HG03571 (cell line): Measurements from ENCODE around the gene OR2M5.

Experiments
- ATAC-seq: cut with Tn5 transposase; IDR thresholded peaks from one replicate; pipeline ENCODE4 v1.9.1; 2021; ENCODE audit not compliant: unreplicated experiment

Gene OR2M5, protein sequence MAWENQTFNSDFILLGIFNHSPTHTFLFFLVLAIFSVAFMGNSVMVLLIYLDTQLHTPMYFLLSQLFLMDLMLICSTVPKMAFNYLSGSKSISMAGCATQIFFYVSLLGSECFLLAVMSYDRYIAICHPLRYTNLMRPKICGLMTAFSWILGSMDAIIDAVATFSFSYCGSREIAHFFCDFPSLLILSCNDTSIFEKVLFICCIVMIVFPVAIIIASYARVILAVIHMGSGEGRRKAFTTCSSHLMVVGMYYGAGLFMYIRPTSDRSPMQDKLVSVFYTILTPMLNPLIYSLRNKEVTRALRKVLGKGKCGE

DNA sequence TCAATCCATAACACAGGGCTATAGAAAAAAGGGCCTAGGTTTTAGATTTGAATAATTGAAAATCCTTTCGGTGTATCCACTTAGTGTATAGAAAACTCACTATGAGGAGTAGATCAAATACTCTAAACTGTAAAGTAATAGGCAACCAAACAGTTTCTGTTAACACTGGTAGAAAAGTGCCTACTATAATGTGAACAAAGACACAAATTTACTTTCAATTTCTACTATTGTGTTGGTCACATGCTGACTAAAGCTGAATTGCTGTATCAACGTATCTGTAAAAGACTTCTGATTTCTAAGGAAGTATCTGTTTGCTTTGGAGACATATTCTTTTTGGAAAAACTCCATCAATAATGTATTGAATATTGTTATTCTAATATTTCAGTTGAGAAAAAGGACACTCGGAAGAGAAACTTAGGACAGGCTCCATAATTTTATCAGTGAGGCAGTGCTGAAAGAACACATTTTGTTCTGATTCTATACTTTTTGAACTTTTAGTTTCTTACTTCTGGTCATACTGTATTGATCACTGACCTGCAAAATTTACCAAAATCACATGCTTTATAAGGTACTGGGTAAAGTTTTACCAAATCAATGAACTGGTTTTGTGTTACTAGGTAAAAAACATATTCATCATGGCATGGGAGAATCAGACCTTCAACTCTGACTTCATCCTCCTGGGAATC is at the start of gene OR2M5:
Gene OR2M5, plus strand, starts transcription at position 636 of the 686 bp plus-strand sequence. Its CDS starts 0 bp downstream, at position 636.
- no peak for ATAC-seq

GRCh38 chr1:248098529-248098928 is 46.4 kb upstream of the OR2M5 start:
- ATAC-seq = no peak

- no peak for ATAC-seq
These were observed 42.1 kb upstream of the OR2M5 start for GRCh38 chr1:248102847-248103246.

DNA sequence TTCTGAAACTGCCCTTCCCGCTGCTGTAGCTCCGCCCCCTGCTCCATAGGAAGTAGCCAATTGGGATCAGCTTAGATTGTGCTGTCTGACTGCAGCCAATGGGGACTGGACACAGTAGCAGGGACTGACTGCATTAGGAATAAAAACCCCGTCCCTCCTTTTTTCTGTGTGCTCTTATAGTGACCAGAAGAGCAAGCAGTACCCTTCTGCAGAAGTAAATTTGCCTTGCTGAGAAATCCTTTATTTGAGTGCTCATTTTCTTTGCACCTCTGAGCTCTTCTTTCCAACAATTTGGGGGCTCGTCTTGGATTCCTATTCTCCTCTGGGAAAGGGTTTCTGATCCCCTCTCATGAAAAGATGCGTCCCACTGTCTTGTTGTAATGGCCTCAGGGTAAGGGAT is 33.8 kb upstream of the OR2M5 start:
- no peak for ATAC-seq

DNA sequence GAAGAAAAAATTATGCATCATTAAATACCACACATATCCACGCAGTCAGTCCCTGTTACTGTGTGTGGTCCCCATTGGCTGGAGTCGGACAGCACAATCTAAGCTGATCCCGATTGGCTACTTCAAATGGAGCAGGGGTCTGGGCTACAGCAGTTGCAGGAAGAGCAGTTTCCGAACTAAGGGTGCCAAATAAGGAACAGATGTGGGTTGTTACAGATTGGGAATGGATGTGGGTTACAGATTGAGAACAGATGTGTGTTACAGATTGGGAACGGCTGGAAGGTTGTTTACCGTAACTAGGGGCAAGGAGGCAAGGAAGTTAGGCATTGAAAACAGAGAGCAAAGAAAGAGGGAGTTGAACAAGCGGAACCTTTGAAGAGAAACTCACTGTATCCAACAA is 30.1 kb upstream of the OR2M5 start:
- no peak for ATAC-seq

DNA sequence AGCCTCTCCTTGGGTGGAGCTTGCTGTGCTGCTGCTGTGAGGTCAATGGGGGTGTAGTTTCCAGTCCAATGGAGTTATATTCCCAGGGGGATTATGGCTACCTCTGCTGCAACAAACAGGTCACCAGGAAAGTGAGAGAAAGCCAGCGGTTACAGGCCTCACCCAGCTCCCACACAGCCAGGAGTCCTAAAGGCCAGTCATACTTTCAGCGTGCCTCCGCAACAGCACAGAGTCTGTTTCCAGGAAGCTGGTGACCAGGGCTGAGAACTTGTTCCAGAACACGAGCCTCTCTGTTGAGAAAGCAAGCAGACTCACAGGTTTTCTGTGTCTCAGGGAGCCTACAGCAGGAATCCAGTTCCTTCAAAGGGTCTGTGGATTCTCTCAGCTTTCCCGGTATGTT is 17.3 kb upstream of the OR2M5 start:
- ATAC-seq = no peak

DNA sequence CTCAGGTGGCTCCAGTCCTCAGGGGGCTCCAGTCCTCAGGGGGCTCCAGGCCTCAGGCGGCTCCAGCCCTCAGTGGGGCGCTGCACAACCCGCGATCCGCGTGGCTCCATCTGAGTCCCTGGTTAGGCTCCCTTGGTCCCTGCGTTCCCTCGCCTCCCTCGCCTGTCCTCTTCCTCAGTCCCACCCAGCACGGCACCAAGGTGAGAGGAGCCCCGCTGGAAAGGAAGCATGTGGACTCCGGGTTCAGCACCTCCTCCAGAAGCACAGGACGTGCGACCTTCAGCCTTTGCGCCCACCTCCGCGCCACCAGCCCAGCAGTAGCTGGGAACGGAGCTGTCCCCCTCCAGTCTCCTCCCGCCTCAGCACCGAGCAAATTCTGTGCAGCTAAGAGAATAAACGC is 8.1 kb upstream of the OR2M5 start:
- ATAC-seq = no peak

DNA sequence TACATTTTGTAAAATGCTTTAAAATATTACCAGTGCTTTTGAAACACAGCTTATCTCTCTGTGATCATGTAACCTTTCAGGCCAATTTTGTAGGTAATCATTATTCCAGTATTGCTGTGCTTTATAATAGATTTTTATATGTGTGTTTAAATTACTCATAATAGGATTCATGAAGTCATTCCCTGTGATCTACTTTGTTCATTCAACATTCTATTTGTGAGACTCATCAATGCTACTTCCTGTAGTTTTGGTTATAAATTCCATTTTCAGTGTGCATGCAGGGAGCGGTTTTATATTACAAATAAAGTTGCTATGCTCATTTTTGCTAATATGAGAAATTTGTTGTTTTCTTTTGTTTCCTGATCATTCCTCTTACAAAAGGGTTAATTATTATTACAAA is 4.1 kb upstream of the OR2M5 start:
- no peak for ATAC-seq

DNA sequence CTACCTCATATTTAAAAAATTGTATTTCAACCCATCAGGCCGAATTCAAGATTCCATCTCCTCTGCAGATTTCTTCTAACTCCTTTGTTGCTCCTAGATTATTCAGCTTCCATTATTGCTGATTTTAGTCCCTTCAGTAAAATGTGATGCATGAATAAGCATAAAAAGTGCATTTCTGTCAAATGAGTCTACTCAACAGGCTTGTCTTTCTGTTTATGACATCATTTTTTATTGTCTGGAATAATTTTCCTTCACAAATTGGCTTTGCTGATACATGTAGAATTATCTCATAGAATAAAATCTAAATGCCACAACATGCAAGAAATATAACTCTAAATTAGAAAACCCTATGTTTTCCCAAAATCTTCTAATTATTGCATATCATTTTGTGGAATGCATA is 1.6 kb upstream of the OR2M5 start:
- no peak for ATAC-seq

DNA sequence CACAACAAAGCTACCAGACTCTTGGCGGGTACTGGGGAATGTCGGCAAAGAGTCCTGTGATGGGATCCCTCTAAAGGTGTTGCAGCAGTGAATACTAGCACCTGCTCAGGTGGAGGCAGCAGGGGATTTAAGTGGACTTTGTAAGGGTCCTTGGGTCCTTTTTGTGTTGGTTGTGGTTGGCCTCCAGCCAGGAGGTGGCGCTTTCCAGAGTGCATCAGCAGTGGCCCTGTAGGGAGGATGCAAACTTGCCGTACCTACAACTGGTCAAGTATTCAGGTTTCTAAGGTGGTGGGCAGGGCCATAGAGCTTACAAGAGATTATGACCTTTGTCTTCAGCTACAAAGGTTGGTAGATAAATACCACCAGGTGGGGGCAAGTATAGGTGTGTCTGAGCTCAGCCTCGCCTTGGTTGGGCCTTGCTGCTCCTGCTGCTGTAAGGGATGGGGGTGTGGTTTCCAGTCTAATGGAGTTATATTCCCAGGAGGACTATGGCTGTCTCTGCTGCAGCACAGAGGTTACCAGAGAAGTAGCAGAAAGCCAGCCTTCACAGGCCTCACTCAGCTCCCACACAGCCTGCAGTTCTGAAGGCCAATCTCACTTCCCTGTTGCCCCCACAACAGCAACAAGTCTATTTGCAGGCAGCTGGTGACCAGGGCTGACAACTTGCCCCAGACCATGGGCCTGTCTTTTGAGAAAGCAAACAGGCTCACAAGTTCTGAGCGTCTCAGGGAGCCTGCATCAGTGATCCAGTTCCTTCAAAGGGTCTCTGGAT is 7.3 kb downstream of the OR2M5 start:
- no peak for ATAC-seq

DNA sequence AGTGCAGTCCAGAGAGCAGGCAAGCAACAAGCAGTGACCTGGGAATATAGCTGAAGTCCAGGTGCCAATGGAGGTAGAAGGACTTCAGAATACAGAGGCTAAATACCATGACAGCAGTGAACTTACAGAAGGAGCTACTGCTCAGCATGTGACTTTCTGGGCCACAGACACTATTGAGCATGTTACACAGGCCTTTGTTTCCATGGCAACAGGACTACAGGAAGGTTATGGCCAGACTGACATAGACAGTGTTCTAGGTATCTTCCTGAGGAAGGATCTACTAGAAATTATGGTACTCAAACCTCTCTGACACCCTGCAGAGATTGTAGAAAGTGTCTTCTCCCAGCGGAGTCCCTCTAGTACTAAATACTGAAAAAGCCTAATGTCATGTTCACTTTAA is 11.0 kb downstream of the OR2M5 start:
- no peak for ATAC-seq

DNA sequence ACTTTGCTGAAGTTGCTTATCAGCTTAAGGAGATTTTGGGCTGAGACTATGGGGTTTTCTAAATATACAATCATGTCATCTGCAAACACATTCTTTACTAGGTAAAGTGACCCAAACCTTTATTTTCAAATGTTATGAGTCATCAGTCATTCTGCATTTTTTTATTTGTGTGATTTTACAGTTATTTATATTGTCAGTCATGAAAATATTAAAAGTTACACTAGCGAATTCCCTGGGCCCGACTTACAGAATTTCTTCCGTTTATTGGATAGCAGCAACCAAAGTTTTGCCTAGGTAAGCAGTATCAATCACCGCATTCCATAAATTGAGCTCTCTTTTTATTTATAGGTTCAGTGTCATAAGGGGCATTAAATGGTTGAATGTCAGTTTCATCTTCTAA is 13.8 kb downstream of the OR2M5 start:
- no peak for ATAC-seq

GRCh38 chr1:248164031-248164430 is 19.1 kb downstream of the OR2M5 start:
- no peak for ATAC-seq

GRCh38 chr1:248165186-248165585 is 20.2 kb downstream of the OR2M5 start:
- no peak for ATAC-seq

- ATAC-seq = no peak
These were observed 29.6 kb downstream of the OR2M5 start, which contains the start of gene OR2M2 for GRCh38 chr1:248174521-248174920. OR2M2 (plus strand) TSS chr1:248174821; CDS start chr1:248179986, 5,165 bp downstream.

DNA sequence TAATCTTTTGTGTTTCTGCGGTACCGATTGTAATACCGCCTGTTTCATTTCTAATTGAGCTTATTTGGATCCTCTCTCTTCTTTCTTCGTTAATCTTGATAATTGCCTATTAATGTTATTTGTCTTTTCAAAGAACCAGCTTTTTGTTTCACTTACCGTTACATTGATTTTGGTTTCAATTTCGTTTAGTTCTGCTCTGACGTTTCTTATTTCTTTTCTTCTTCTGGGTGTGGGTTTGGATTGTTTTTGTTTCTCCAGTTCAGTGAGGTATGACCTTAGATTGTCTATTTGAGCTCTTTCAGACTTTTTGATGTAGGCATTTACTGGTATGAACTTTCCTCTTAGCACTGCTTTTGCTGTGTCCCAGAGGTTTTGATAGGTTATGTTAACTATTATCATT is 39.0 kb downstream of the OR2M5 start:
- ATAC-seq = no peak

- ATAC-seq = no peak
These were observed 42.4 kb downstream of the OR2M5 start for GRCh38 chr1:248187363-248187762.

DNA sequence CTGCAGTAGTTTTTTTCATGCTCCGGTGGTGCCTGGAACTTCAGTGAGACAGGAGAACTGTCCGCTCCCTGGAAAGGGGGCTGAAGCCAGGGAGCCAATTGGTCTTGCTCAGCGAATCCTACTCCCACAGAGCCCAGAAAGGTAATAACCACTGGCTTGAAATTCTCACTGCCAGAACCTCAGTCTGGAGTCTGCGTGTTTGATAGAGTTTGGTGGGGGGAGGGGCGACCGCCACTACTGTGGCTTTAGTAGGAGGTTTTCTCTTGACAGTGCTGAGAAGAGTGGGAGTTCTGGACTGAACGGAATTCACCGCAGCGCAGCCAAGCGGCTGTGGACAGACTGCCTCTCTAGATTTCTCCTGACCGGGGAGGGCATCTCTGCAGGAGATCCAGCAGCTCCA is 44.1 kb downstream of the OR2M5 start:
- ATAC-seq = no peak

- no peak for ATAC-seq
These were observed 49.2 kb downstream of the OR2M5 start for GRCh38 chr1:248194117-248194516.
